Left ventricle myocardium inferior (tissue), 1 donor: Measurements from ENCODE around the gene KDM2A. TPM values are rescaled to one million over a fixed set of nuclear protein-coding genes. Genes with fewer than 3 reads are reported as not detected.
A peak's percentile ranks its signal among the peaks of the same experiment; 100 is the strongest.

Source experiments
- DNase-seq: peaks from one replicate; pipeline ENCODE4 v3.0.0-alpha.2; 2020
- H3K27ac ChIP-seq: fragments of 200-600 bp; replicated peaks from 2 replicates; pipeline ENCODE4 v1.8.0; 2021
- H3K27me3 ChIP-seq: fragments of 200-600 bp; 2 replicates; pipeline ENCODE4 v1.8.0; 2021; ENCODE audit warnings: low read depth
- H3K36me3 ChIP-seq: fragments of 200-600 bp; 2 replicates; pipeline ENCODE4 v1.8.0; 2021
- H3K4me1 ChIP-seq: fragments of 200-600 bp; 2 replicates; pipeline ENCODE4 v1.8.0; 2021
- H3K4me3 ChIP-seq: fragments of 200-600 bp; 2 replicates; pipeline ENCODE4 v1.8.0; 2021; ENCODE audit warnings: mild to moderate bottlenecking, moderate library complexity
- H3K9me3 ChIP-seq: fragments of 200-600 bp; replicated peaks from 2 replicates; pipeline ENCODE4 v1.8.0; 2021
- CTCF ChIP-seq: fragments of 200-600 bp; IDR thresholded peaks from 2 replicates; pipeline ENCODE4 v1.8.0; 2021; ENCODE audit warnings: antibody characterized with exemption, mild to moderate bottlenecking, borderline replicate concordance
- intact Hi-C: fragments of 100-400 bp; cut with micrococcal nuclease; formaldehyde crosslinking; loops from one replicate; pipeline ENCODE4 v1.11.0; 2022
- total RNA-seq: library from RNA; stranded (reverse); fragmentation: NEBNext Ultra II Directional; extraction: Animal tissue kit (Norgen Biotek cat#: 25700); gene quantifications from one replicate; pipeline ENCODE4 v1.2.1, GENCODE V29; 2021
- donor health status: DM: no; HTN: yes; CAD: no; lungs with severe emphysema.

Gene KDM2A
- total RNA-seq, 1 donor from 2014 or later: 37.6 TPM

- DNase-seq: peak; percentile 29
- no peaks in the 10 kb centered on the region for H3K27me3 ChIP-seq
- TF ChIP-seq CTCF: no peak
- intact Hi-C loops: no loop called here
- H3K4me3 ChIP-seq: no peak overlapping the region
- peaks cover 63% of the 10 kb centered on the region for H3K4me1 ChIP-seq
- no peaks in the 10 kb centered on the region for H3K9me3 ChIP-seq
- H3K36me3 ChIP-seq: peaks cover 64% of the 10 kb centered on the region
- peak overlapping the region; percentile 95 for H3K27ac ChIP-seq
Measured at GRCh38 chr11:67286621-67287333, 167.7 kb downstream of the KDM2A start.

GRCh38 chr11:67287355-67288197 is 168.5 kb downstream of the KDM2A start:
- peaks cover 64% of the 10 kb centered on the region for H3K36me3 ChIP-seq
- peak overlapping the region; percentile 90 for H3K4me3 ChIP-seq
- TF ChIP-seq CTCF: no peak
- H3K27me3 ChIP-seq: no peaks in the 10 kb centered on the region
- H3K4me1 ChIP-seq: peaks cover 62% of the 10 kb centered on the region
- intact Hi-C loops: no loop called here
- H3K9me3 ChIP-seq: no peaks in the 10 kb centered on the region
- H3K27ac ChIP-seq: peak overlapping the region; percentile 95
- DNase-seq: peak; percentile 13

GRCh38 chr11:67288198-67288451 is 169.1 kb downstream of the KDM2A start:
- peaks cover 57% of the 10 kb centered on the region for H3K4me1 ChIP-seq
- no peak for TF ChIP-seq CTCF
- H3K27ac ChIP-seq: peak overlapping the region; percentile 95
- DNase-seq: no peak
- H3K27me3 ChIP-seq: no peaks in the 10 kb centered on the region
- H3K4me3 ChIP-seq: peak overlapping the region; percentile 90
- H3K36me3 ChIP-seq: peaks cover 63% of the 10 kb centered on the region
- no peaks in the 10 kb centered on the region for H3K9me3 ChIP-seq
- intact Hi-C loops: no loop called here

DNA sequence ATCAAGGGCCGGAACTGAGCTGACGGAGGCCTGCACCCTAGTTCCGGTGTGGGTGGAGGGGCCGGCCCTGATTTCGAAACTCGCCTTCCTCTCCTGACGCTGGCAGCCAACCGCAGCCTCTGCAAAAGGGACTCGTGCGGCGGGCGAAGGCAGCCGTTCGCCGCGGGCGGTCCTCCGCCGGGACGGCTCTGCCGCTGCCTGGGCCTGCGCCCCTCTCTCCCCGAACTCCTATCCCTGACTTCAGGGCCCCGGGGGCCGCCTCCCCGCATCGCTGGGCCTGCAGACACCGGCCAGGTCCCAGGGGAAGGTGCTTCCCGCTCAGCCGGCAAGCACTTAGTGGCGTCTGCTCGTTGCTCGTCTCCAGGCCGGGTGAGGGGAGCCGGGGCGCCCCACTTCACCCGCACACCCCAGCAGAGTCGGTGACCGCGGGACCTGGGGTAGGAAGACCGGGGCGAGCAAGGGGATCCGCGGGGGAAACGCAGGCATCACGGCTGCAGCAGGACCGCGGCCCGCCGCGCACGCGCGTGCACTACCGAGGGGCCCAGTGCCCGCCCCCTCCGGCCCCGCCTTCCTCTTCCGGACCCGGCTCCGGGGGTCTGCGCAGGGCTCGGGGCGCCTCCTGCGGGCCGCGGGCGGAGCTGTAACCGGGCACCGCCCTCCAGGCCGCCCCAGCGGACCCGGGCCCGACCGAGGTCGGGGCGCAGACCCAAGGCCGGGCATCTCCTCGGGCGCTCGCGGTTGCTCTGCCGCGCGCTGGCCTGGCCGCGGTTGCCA is 169.6 kb downstream of the KDM2A start:
- Histone ChIP-seq H3K27me3 (no peaks in the 10 kb centered on the region), H3K27ac (peak overlapping the region; percentile 95), H3K9me3 (no peaks in the 10 kb centered on the region), H3K36me3 (peaks cover 58% of the 10 kb centered on the region), H3K4me3 (peak overlapping the region; percentile 90), H3K4me1 (peaks cover 56% of the 10 kb centered on the region)
- TF ChIP-seq CTCF: peak; percentile 58
- intact Hi-C loops: no loop called here
- peak; percentile 90 for DNase-seq

DNA sequence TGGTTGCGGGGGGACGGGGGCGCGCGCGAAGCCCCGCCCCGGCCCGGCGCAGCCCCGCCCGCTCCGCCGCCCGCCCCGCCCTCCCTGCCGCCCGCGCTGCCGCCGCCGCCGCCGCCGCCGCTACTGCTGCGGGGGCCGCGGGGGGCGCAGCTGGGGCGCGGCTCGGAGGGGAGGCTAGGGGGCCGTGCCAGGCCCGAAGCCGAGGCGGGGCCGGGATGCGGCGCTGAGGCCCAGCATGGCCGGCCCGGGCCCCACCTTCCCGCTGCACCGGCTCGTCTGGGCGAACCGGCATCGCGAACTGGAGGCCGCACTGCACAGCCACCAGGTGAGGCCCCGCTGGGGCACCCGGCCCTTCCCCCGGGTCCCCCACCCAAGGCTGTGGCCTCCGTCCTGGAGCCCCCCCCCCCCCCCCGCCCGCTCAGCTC is 170.2 kb downstream of the KDM2A start, which contains the start of gene ANKRD13D:
TSS of gene ANKRD13D (plus strand) at position 78 of the 425 bp plus-strand sequence. CDS start at position 236, 158 bp downstream.
- H3K4me3 ChIP-seq: peak within 1 kb of the TSS; percentile 90
- H3K27me3 ChIP-seq: no peaks in the 10 kb centered on the region
- no peak for TF ChIP-seq CTCF
- H3K36me3 ChIP-seq: peaks cover 54% of the 10 kb centered on the region
- intact Hi-C loops: no loop called here
- DNase-seq: no peak
- peak within 1 kb of the TSS; percentile 95 for H3K27ac ChIP-seq
- H3K4me1 ChIP-seq: peaks cover 56% of the 10 kb centered on the region
- H3K9me3 ChIP-seq: no peaks in the 10 kb centered on the region
